Measurements from ENCODE around the gene ITIH4. TPM values are rescaled to one million over a fixed set of nuclear protein-coding genes. Genes with fewer than 3 reads are reported as not detected.

ITIH4 gene
- total RNA-seq, 1 experiment from 2014 or later = 0.80 TPM

- ATAC-seq (peak; percentile 29; the same call in 1 of the 2 replicates), DNase-seq (no peak)
- no peaks in the 10 kb centered on the region for H3F3A ChIP-seq (ENCODE audit: low read length, unreplicated experiment)
- TF ChIP-seq CTCF (conservative IDR thresholded peaks at IDR 0.05; ENCODE audit: low read depth, low read length) (no peak), EZH2phosphoT487 (IDR thresholded peaks at IDR 0.05; ENCODE audit: borderline replicate concordance, low read length) (no peak), EZH2 (IDR thresholded peaks at IDR 0.05; ENCODE audit: low read length, unreplicated experiment) (no peak)
- H3K4me1 ChIP-seq (ENCODE audit: insufficient read depth, low read length) = no peaks in the 10 kb centered on the region
- H3K9me2 ChIP-seq (replicated peaks; ENCODE audit: low read length) = no peaks in the 10 kb centered on the region
- H2AFZ ChIP-seq (ENCODE audit: low read length) = no peak overlapping the region
- no peaks in the 10 kb centered on the region for H3K79me2 ChIP-seq (ENCODE audit: low read length)
- no peaks in the 10 kb centered on the region for H3K9me3 ChIP-seq (ENCODE audit: low read length)
- H4K20me1 ChIP-seq (ENCODE audit: low read length) = no peaks in the 10 kb centered on the region
- no peaks in the 10 kb centered on the region for H3K36me3 ChIP-seq (ENCODE audit: low read depth, low read length)
- H3K9ac ChIP-seq (ENCODE audit: low read length) = no peak overlapping the region
- BruUV-seq (replicated peaks) = no TSS peak
- no peaks in the 10 kb centered on the region for H3K27me3 ChIP-seq (ENCODE audit: low read length)
- H3K4me3 ChIP-seq (ENCODE audit: low read length) = no peak overlapping the region
- POLR2A ChIA-PET (ENCODE audit: unreplicated experiment) = no interaction called here
- CTCF ChIA-PET = no interaction called here
- no peak overlapping the region for H3K4me2 ChIP-seq (ENCODE audit: low read length)
- no peak overlapping the region for H3K27ac ChIP-seq (ENCODE audit: low read length)
- intact Hi-C loops (cut with micrococcal nuclease) = loop anchor here (1.0 kb wide), 1 partner anchor 78 kb away; no protein-coding TSS in a partner anchor
Observed at GRCh38 chr3:52819936-52820335, 10.5 kb downstream of the ITIH4 start.

GRCh38 chr3:52817860-52818259 is 12.6 kb downstream of the ITIH4 start:
- no peak overlapping the region for H3K4me3 ChIP-seq (ENCODE audit: low read length)
- H3K79me2 ChIP-seq (ENCODE audit: low read length) = no peaks in the 10 kb centered on the region
- H4K20me1 ChIP-seq (ENCODE audit: low read length) = no peaks in the 10 kb centered on the region
- intact Hi-C loops (cut with micrococcal nuclease) = no loop called here
- CTCF ChIA-PET = no interaction called here
- H3K9ac ChIP-seq (ENCODE audit: low read length) = no peak overlapping the region
- H3K4me1 ChIP-seq (ENCODE audit: insufficient read depth, low read length) = no peaks in the 10 kb centered on the region
- POLR2A ChIA-PET (ENCODE audit: unreplicated experiment) = no interaction called here
- no peaks in the 10 kb centered on the region for H3K9me3 ChIP-seq (ENCODE audit: low read length)
- ATAC-seq (no peak), DNase-seq (no peak)
- no peaks in the 10 kb centered on the region for H3F3A ChIP-seq (ENCODE audit: low read length, unreplicated experiment)
- no peaks in the 10 kb centered on the region for H3K27me3 ChIP-seq (ENCODE audit: low read length)
- no peak overlapping the region for H3K27ac ChIP-seq (ENCODE audit: low read length)
- H3K4me2 ChIP-seq (ENCODE audit: low read length) = no peak overlapping the region
- no peak for TF ChIP-seq CTCF (conservative IDR thresholded peaks at IDR 0.05; ENCODE audit: low read depth, low read length)
- TF ChIP-seq EZH2phosphoT487 (IDR thresholded peaks at IDR 0.05; ENCODE audit: borderline replicate concordance, low read length) = no peak
- TF ChIP-seq EZH2 (IDR thresholded peaks at IDR 0.05; ENCODE audit: low read length, unreplicated experiment) = no peak
- BruUV-seq (replicated peaks) = no TSS peak
- no peak overlapping the region for H2AFZ ChIP-seq (ENCODE audit: low read length)
- no peaks in the 10 kb centered on the region for H3K36me3 ChIP-seq (ENCODE audit: low read depth, low read length)
- H3K9me2 ChIP-seq (replicated peaks; ENCODE audit: low read length) = no peaks in the 10 kb centered on the region

- Histone ChIP-seq H3K27me3 (ENCODE audit: low read length) (no peaks in the 10 kb centered on the region), H3K27ac (ENCODE audit: low read length) (no peak overlapping the region), H2AFZ (ENCODE audit: low read length) (no peak overlapping the region), H3K4me3 (ENCODE audit: low read length) (no peak overlapping the region), H3K36me3 (ENCODE audit: low read depth, low read length) (no peaks in the 10 kb centered on the region), H3K4me1 (ENCODE audit: insufficient read depth, low read length) (no peaks in the 10 kb centered on the region), H3K79me2 (ENCODE audit: low read length) (no peaks in the 10 kb centered on the region), H3K9ac (ENCODE audit: low read length) (no peak overlapping the region), H3K4me2 (ENCODE audit: low read length) (no peak overlapping the region), H3K9me2 (replicated peaks; ENCODE audit: low read length) (no peaks in the 10 kb centered on the region), H4K20me1 (ENCODE audit: low read length) (no peaks in the 10 kb centered on the region), H3F3A (ENCODE audit: low read length, unreplicated experiment) (no peaks in the 10 kb centered on the region), H3K9me3 (ENCODE audit: low read length) (no peaks in the 10 kb centered on the region)
- TF ChIP-seq EZH2 (IDR thresholded peaks at IDR 0.05; ENCODE audit: low read length, unreplicated experiment) = no peak
- TF ChIP-seq CTCF (conservative IDR thresholded peaks at IDR 0.05; ENCODE audit: low read depth, low read length) = no peak
- no peak for TF ChIP-seq EZH2phosphoT487 (IDR thresholded peaks at IDR 0.05; ENCODE audit: borderline replicate concordance, low read length)
- ChIA-PET CTCF (no interaction called here), POLR2A (ENCODE audit: unreplicated experiment) (no interaction called here)
- BruUV-seq (replicated peaks) = no TSS peak
- intact Hi-C loops (cut with micrococcal nuclease) = no loop called here
- ATAC-seq (no peak), DNase-seq (no peak)
Observed at GRCh38 chr3:52817221-52817620, 13.3 kb downstream of the ITIH4 start.

Measured in PC-3 (cell line).